Skeletal muscle satellite cell (primary cell): Measurements from ENCODE around the gene ZFR.
A peak's percentile ranks its signal among the peaks of the same experiment; 100 is the strongest.
"Not testable (repeated sequence)": the region's sequence is repeated elsewhere in the genome, so short reads cannot be mapped to it uniquely, and the experiment has no call there.

Source experiments
- H3K27me3 ChIP-seq: 2 replicates; pipeline ENCODE4 v1.7.0; 2013; ENCODE audit warnings: low read length; ENCODE audit not compliant: control insufficient read depth, insufficient read depth
- H3K36me3 ChIP-seq: 2 replicates; pipeline ENCODE4 v1.7.0; 2013; ENCODE audit warnings: mild to moderate bottlenecking, control low read depth, low read length; ENCODE audit not compliant: insufficient read depth
- H3K4me1 ChIP-seq: 2 replicates; pipeline ENCODE4 v1.7.0; 2013; ENCODE audit warnings: low read length; ENCODE audit not compliant: control insufficient read depth, insufficient read depth
- H3K4me2 ChIP-seq: 2 replicates; pipeline ENCODE4 v1.7.0; 2013; ENCODE audit warnings: mild to moderate bottlenecking, low read length
- H3K4me3 ChIP-seq: 2 replicates; pipeline ENCODE4 v1.7.0; 2013; ENCODE audit warnings: low read length
- H3K9ac ChIP-seq: 2 replicates; pipeline ENCODE4 v1.7.0; 2013; ENCODE audit warnings: mild to moderate bottlenecking, low read depth, low read length, moderate library complexity
- H3K9me3 ChIP-seq: replicated peaks from 2 replicates; pipeline ENCODE4 v1.7.0; 2013; ENCODE audit warnings: mild to moderate bottlenecking, control low read depth, low read length

Gene ZFR

DNA sequence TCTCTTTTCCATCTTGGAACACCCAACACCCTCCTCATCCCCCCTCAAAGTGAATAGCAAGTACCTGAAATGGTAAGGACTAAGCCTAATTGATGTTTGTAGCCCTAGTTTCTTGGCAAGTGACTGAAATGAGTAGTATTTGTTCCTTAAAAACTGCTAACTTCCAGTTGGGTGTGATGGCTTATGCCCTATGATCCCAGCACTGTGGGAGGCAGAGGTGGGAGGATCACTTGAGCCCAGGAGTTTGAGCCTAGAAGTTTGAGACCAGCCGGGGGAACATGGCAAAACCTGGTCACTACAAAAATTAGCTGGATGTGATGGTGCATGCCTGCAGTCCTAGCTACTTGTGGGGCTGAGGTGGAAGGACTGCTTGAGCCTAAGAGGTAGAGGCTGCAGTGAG is 44.1 kb downstream of the ZFR start:
- Histone ChIP-seq H3K36me3 (peaks cover 87% of the 10 kb centered on the region), H3K4me2 (no peak overlapping the region), H3K9ac (no peak overlapping the region), H3K9me3 (no peaks in the 10 kb centered on the region), H3K27me3 (no peaks in the 10 kb centered on the region), H3K4me3 (no peak overlapping the region), H3K4me1 (no peaks in the 10 kb centered on the region)

DNA sequence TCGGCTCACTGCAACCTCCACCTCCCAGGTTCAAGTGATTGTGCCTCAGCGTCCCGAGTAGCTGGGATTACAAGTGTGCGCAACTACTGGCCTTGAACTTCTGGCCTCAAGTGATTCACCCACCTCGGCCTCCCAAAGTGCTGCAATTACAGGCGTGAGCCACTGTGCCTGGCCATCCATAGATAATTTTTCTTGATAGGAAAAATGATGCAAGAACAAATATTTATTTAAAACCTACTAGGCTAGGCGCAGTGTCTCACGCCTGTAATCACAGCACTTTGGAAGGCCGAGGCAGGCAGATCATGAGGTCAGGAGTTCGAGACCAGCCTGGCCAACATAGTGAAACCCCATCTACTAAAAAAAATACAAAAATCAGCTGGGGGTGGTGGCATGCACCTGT is 45.8 kb downstream of the ZFR start:
- not testable (repeated sequence) for H3K4me1 ChIP-seq, H3K9ac ChIP-seq, H3K4me3 ChIP-seq, H3K27me3 ChIP-seq, H3K4me2 ChIP-seq, H3K9me3 ChIP-seq
- peaks cover 89% of the 10 kb centered on the region for H3K36me3 ChIP-seq

DNA sequence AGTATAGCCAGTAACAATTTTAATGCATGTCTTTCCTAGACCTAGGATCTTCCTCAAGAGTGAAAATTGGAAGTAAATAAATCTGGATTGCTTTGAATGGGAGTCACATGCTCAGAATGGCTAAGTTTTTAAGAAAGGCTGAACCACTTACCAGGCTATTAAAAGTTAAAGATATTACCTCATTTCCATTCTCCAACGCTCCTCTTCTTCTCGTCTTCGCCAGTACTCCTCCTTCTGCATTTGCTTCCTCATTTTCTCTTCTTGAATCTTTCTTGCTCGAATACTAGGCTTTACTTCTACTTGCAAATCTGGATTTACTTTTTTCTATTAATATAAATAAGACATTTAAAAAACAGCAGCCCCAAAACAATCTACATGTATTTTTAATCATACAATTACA is 49.6 kb downstream of the ZFR start:
- H3K4me3 ChIP-seq: no peak overlapping the region
- no peak overlapping the region for H3K9ac ChIP-seq
- no peaks in the 10 kb centered on the region for H3K9me3 ChIP-seq
- no peak overlapping the region for H3K4me2 ChIP-seq
- H3K4me1 ChIP-seq: peaks cover 15% of the 10 kb centered on the region
- peaks cover 63% of the 10 kb centered on the region for H3K36me3 ChIP-seq
- no peaks in the 10 kb centered on the region for H3K27me3 ChIP-seq

DNA sequence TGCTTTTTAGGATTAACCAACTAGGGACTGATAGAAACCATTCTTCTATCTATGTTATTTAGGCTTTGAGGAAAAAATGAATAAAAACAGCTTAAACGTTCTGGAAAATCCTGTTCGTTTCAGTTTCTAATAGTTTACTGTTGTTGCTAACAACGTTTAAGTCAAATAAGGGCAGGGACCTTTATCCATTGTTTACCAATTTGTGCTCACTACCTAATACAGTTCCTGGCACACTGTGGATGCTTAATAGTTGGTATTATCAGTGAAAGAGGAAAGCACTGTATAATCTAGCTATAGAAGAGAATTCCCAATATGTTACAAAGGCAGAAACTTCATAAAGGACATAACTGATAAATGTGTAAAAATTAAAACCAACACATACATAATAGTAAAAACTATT is 52.5 kb downstream of the ZFR start:
- H3K27me3 ChIP-seq: no peaks in the 10 kb centered on the region
- H3K4me3 ChIP-seq: no peak overlapping the region
- H3K4me2 ChIP-seq: no peak overlapping the region
- no peak overlapping the region for H3K9ac ChIP-seq
- H3K36me3 ChIP-seq: peaks cover 70% of the 10 kb centered on the region
- H3K9me3 ChIP-seq: no peaks in the 10 kb centered on the region
- H3K4me1 ChIP-seq: peaks cover 32% of the 10 kb centered on the region

DNA sequence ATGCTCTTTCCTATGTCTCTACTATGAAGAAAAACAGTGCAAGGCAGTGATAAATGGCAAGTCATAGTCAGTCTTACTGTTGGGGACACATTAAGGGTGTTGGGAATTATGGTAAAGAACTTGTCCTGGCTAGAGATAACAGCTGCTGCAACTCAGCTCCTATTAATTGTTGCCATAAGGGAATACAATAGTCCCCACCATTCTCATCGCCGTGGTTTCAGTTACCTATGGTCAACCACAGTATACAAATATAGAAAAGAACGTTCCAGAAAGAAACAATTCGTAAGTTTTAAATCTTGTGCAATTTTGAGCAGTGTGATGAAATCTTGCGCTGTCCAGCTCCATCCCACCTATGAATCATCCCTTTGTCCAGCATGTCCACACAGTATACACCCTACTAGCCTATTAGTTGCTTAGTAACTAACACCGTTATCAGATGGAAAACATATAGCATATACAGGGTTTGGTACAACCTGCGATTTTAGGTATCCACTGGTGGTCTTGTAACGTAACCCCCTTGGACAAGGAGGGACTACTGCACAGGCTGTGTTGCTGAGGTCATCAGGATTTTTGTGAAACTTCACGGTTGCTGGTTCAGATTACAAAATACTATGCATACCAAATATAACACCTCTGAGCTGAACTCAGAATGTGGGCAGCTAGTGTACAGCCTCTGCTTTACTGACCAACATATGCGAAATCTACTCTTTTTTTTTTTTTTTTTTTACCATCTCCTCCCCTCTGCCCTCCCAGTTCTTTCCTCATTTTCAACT is 53.5 kb downstream of the ZFR start:
- Histone ChIP-seq H3K9me3 (no peaks in the 10 kb centered on the region), H3K9ac (peak overlapping the region; percentile 35), H3K4me1 (peaks cover 32% of the 10 kb centered on the region), H3K27me3 (no peaks in the 10 kb centered on the region), H3K36me3 (peaks cover 71% of the 10 kb centered on the region), H3K4me3 (no peak overlapping the region), H3K4me2 (peak overlapping the region; percentile 44)

DNA sequence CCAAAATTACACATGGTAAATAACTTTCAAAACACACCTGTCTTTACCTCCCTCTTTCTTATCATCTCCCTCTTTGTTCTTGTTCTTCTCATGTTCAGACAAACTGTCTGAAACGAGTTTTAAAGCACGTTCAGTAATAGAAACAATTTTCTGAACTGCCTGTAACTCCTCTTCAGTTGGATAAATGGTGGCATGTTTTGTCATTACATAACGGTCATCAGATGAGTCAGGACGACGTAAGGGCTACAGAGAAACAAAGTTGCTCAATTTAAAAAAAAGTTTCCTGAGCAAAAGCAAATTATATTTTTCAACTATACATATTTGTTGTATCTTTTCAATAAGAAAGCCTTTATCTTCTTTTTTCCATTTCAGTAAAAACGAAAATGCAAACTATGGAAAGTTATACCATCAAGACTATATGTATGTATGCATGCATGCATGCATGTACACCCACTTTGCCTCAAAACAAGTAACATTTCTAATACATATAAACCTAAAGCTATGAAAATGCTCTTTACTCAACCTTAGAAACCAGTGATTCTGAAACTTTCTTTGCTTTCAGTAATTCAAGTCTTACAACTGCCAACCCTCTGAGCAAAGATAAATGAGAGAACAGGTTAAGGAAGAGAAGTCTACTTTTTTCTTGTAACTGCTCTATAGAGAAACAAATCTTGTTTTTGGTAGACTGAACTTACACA is 56.0 kb downstream of the ZFR start:
- Histone ChIP-seq H3K27me3 (no peaks in the 10 kb centered on the region), H3K4me2 (peak overlapping the region; percentile 40), H3K4me3 (no peak overlapping the region), H3K36me3 (peaks cover 67% of the 10 kb centered on the region), H3K4me1 (peaks cover 32% of the 10 kb centered on the region), H3K9ac (no peak overlapping the region), H3K9me3 (no peaks in the 10 kb centered on the region)

DNA sequence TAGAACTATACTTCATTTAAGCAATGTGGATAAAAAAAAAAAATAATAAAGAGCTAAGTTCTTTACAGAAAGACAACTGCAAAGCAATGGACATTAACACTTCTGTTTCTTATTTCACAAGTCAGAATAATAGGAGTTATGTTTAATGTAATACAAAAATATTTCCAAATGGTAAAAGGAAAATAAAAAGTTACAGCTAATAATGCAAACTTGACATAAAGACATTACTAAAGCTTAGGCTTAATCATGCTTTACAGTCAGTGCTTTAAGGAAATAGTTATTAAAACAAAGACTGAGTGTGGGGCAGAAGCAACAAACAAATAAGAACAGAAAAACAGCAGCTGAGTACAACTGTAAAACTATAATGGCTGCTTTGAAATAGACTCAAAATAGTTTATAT is 56.7 kb downstream of the ZFR start:
- Histone ChIP-seq H3K36me3 (peaks cover 71% of the 10 kb centered on the region), H3K4me2 (no peak overlapping the region), H3K27me3 (no peaks in the 10 kb centered on the region)

DNA sequence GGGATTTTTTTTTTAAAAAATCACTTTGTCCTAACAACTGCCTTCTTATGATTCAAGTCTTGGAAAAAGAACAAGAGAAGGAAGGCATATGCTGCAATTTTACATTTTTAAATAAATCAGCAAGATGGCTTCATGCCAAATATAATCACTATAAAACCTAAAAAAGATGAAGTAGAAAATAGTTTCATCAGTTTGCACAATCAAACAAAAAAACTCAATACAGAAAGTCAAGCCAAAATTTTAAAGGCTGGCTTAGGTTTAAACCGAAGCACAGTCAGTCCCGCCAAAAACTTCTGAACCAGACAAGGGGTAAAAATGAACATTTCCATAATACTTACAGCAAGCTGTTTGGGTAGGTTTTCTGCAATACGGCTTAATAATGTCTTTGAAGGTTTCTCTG is 57.3 kb downstream of the ZFR start:
- H3K27me3 ChIP-seq: no peaks in the 10 kb centered on the region
- H3K4me3 ChIP-seq: no peak overlapping the region
- no peak overlapping the region for H3K9ac ChIP-seq
- peaks cover 32% of the 10 kb centered on the region for H3K4me1 ChIP-seq
- no peaks in the 10 kb centered on the region for H3K9me3 ChIP-seq
- no peak overlapping the region for H3K4me2 ChIP-seq
- peaks cover 73% of the 10 kb centered on the region for H3K36me3 ChIP-seq

More for the DNA sequence above, 56.7 kb downstream of the ZFR start:
- Histone ChIP-seq H3K4me1 (peaks cover 32% of the 10 kb centered on the region), H3K9me3 (no peaks in the 10 kb centered on the region), H3K4me3 (no peak overlapping the region), H3K9ac (no peak overlapping the region)

DNA sequence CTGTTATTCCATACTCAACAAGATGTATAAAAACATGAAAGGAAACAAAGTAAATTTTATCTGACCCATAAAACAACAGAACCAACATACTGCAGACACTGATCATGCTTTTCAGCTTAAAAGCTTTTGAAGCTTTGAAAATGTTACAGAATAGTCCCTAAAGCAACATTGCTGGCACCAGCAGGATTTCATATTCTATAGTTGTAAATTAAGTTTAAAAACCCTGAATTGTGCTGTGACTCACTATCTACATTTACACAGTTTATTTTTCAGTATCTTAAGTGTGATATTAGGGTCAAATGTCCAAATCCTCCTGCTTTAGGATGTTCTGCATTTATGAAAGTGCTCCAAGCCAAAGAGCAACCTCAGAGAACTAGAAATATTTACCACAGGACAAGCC is 59.9 kb downstream of the ZFR start:
- H3K9ac ChIP-seq: no peak overlapping the region
- H3K9me3 ChIP-seq: no peaks in the 10 kb centered on the region
- H3K4me1 ChIP-seq: peaks cover 17% of the 10 kb centered on the region
- H3K27me3 ChIP-seq: no peaks in the 10 kb centered on the region
- peaks cover 66% of the 10 kb centered on the region for H3K36me3 ChIP-seq
- no peak overlapping the region for H3K4me3 ChIP-seq
- no peak overlapping the region for H3K4me2 ChIP-seq

DNA sequence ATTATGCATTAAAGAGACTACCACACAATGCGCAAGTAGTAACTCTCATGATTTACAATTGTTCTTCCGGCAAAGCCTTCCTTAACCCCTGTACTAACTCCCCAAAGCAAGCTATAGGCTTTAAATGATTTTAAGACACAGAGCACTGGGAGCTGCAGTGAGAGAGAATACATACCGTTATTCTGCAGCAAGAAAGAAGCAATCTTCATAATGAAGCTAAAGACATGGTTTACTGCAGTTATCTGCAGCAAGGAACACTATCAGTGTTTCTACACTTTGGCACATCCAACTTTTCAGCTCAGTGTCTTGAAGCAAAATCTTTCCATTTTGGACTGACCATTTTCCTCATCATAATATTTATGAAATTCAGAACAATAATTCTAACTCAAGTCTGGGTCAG is 61.0 kb downstream of the ZFR start:
- Histone ChIP-seq H3K9ac (no peak overlapping the region), H3K4me3 (no peak overlapping the region), H3K36me3 (peaks cover 66% of the 10 kb centered on the region), H3K9me3 (no peaks in the 10 kb centered on the region), H3K4me1 (peaks cover 12% of the 10 kb centered on the region), H3K27me3 (no peaks in the 10 kb centered on the region), H3K4me2 (no peak overlapping the region)

DNA sequence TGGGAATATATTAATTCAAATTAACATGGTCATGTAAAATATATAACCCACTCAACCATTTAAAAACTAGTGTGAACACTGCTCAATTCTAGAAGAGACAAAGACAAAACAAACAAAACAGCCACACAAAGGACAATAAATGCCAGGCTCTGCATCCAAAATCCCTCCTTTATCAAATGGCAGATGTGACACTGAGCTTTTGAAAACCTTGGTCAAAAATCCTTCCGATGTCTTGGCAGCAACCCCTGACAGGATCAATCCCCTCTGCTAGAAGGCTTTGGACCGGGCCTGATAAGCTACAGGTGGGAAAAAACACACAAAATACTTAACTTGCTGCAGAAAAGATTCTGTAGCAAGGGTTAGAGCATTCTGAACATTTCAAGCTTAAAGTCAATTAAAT is 61.5 kb downstream of the ZFR start:
- no peaks in the 10 kb centered on the region for H3K9me3 ChIP-seq
- peaks cover 66% of the 10 kb centered on the region for H3K36me3 ChIP-seq

DNA sequence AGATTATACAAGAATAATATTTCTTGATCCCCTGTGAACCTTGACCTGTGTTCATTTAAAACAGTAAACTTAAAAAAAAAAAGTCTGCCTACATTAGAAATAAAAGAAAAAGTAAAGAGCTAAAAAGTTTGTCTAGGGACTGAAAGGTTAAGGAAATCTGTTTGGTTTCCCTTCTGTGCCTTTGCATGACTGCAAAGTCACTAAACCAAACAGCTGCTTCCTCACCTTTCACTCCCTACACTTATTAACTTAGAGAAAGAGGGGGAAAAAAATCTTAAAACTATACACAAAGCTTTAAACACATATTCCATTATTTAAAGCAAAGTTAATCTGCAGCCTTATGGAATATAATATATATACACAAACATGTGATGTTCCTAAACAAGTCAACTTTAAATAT is 65.1 kb downstream of the ZFR start:
- Histone ChIP-seq H3K9me3 (no peaks in the 10 kb centered on the region), H3K36me3 (peaks cover 55% of the 10 kb centered on the region), H3K27me3 (no peaks in the 10 kb centered on the region), H3K9ac (no peak overlapping the region), H3K4me2 (no peak overlapping the region), H3K4me1 (no peaks in the 10 kb centered on the region), H3K4me3 (no peak overlapping the region)

More for the DNA sequence above, 61.5 kb downstream of the ZFR start:
- H3K27me3 ChIP-seq: no peaks in the 10 kb centered on the region
- H3K9ac ChIP-seq: no peak overlapping the region
- H3K4me2 ChIP-seq: no peak overlapping the region
- H3K4me3 ChIP-seq: no peak overlapping the region
- H3K4me1 ChIP-seq: peaks cover 7% of the 10 kb centered on the region
